Measurements from ENCODE around the gene MYO5A. TPM values are rescaled to one million over a fixed set of nuclear protein-coding genes. Genes with fewer than 3 reads are reported as not detected.

Gene MYO5A
- total and polyA plus RNA-seq, 2 donors (not counting 3 experiments of a cell fraction or from before 2014, with no cell fraction given), result 31.9 to 91.9 TPM

- Histone ChIP-seq H3K79me2 (ENCODE audit: control insufficient read depth, insufficient read depth, low read length) (peaks cover 67% of the 10 kb centered on the region), H3K27me3 (ENCODE audit: control insufficient read depth in 2 of 2, insufficient read depth in 2 of 2, low read length in 2 of 2) (no peaks in the 10 kb centered on the region), H3K36me3 (ENCODE audit: control insufficient read depth in 2 of 2, extremely low read depth in 1 of 2, insufficient read depth in 2 of 2, low read length in 2 of 2) (no peaks in the 10 kb centered on the region), H3K9ac (replicated peaks; ENCODE audit: extremely low read depth, insufficient read depth, low read length) (no peak overlapping the region), H4K20me1 (replicated peaks; ENCODE audit: control insufficient read depth, extremely low read depth, insufficient read depth, low read length) (no peaks in the 10 kb centered on the region), H3K4me2 (ENCODE audit: insufficient read depth, low read length) (no peak overlapping the region), H3K4me1 (ENCODE audit: control insufficient read depth, extremely low read depth, insufficient read depth, low read length) (peaks cover 55% of the 10 kb centered on the region), H3K27ac (ENCODE audit: insufficient read depth, low read depth, low read length) (no peak overlapping the region), H2AFZ (ENCODE audit: low read depth, low read length) (no peak overlapping the region), H3K9me1 (replicated peaks; ENCODE audit: control insufficient read depth, extremely low read depth, insufficient read depth, low read length) (no peaks in the 10 kb centered on the region), H3K4me3 (replicated peaks in 1 of 3; ENCODE audit: insufficient read depth in 1 of 3, low read depth in 1 of 3, low read length in 3 of 3) (no peak overlapping the region), H3K9me3 (replicated peaks; ENCODE audit: control insufficient read depth, insufficient read depth, low read length) (no peaks in the 10 kb centered on the region)
- FAIRE-seq, result no peak
- ChIA-PET CTCF (interaction anchor here (1.2 kb wide), 1 partner anchor 150 kb away, joined by 5 read pairs; no protein-coding TSS in a partner anchor), POLR2A (no interaction called here)
- TF ChIP-seq EZH2 (IDR thresholded peaks at IDR 0.05; ENCODE audit: borderline replicate concordance, low read depth, low read length, severe bottlenecking), result no peak
- TF ChIP-seq FOS (IDR thresholded peaks at IDR 0.05; ENCODE audit: borderline replicate concordance, insufficient read depth, low read length), result no peak
- TF ChIP-seq GATA2 (IDR thresholded peaks at IDR 0.05; ENCODE audit: insufficient read depth, insufficient read length, low read depth, low read length), result no peak
- TF ChIP-seq POLR2AphosphoS5 (IDR thresholded peaks at IDR 0.05; ENCODE audit: insufficient read depth, low read depth, low read length), result no peak
- no peak for TF ChIP-seq JUN (IDR thresholded peaks at IDR 0.05; ENCODE audit: borderline replicate concordance, insufficient read depth, insufficient read length, low read depth)
- TF ChIP-seq MYC (IDR thresholded peaks at IDR 0.05; ENCODE audit: low read depth, low read length), result no peak
- no peak for TF ChIP-seq POLR2A (IDR thresholded peaks at IDR 0.05; ENCODE audit: low read depth, low read length)
- no peak for DNase-seq (ENCODE audit: low read depth, low spot score)
- intact Hi-C loops (cut with micrococcal nuclease), result no loop called here
- dilution Hi-C loops (cut with MboI; ENCODE audit: extremely low pct_ligation_motif_present, low sequenced_read_pairs), result no loop called here
- no TSS peak for BruUV-seq (replicated peaks)
Observed at GRCh38 chr15:52480990-52481389, 47.7 kb downstream of the MYO5A start.

- FAIRE-seq (no peak), DNase-seq (ENCODE audit: low read depth, low spot score) (no peak)
- peaks cover 76% of the 10 kb centered on the region for H3K79me2 ChIP-seq (ENCODE audit: control insufficient read depth, insufficient read depth, low read length)
- no TSS peak for BruUV-seq (replicated peaks)
- no peak overlapping the region for H3K27ac ChIP-seq (ENCODE audit: insufficient read depth, low read depth, low read length)
- dilution Hi-C loops (cut with MboI; ENCODE audit: extremely low pct_ligation_motif_present, low sequenced_read_pairs), result no loop called here
- no peak overlapping the region for H2AFZ ChIP-seq (ENCODE audit: low read depth, low read length)
- H3K9ac ChIP-seq (replicated peaks; ENCODE audit: extremely low read depth, insufficient read depth, low read length), result no peak overlapping the region
- no peaks in the 10 kb centered on the region for H3K36me3 ChIP-seq (ENCODE audit: control insufficient read depth in 2 of 2, extremely low read depth in 1 of 2, insufficient read depth in 2 of 2, low read length in 2 of 2)
- H3K4me3 ChIP-seq (replicated peaks in 1 of 3; ENCODE audit: insufficient read depth in 1 of 3, low read depth in 1 of 3, low read length in 3 of 3), result no peak overlapping the region
- H3K9me1 ChIP-seq (replicated peaks; ENCODE audit: control insufficient read depth, extremely low read depth, insufficient read depth, low read length), result no peaks in the 10 kb centered on the region
- intact Hi-C loops (cut with micrococcal nuclease), result loop anchor here (10.0 kb wide), 1 partner anchor 268 kb away; no protein-coding TSS in a partner anchor
- POLR2A ChIA-PET, result no interaction called here
- H3K9me3 ChIP-seq (replicated peaks; ENCODE audit: control insufficient read depth, insufficient read depth, low read length), result no peaks in the 10 kb centered on the region
- no peaks in the 10 kb centered on the region for H3K27me3 ChIP-seq (ENCODE audit: control insufficient read depth in 2 of 2, insufficient read depth in 2 of 2, low read length in 2 of 2)
- H3K4me2 ChIP-seq (ENCODE audit: insufficient read depth, low read length), result no peak overlapping the region
- TF ChIP-seq EZH2 (IDR thresholded peaks at IDR 0.05; ENCODE audit: borderline replicate concordance, low read depth, low read length, severe bottlenecking) (no peak), FOS (IDR thresholded peaks at IDR 0.05; ENCODE audit: borderline replicate concordance, insufficient read depth, low read length) (no peak), GATA2 (IDR thresholded peaks at IDR 0.05; ENCODE audit: insufficient read depth, insufficient read length, low read depth, low read length) (no peak), POLR2AphosphoS5 (IDR thresholded peaks at IDR 0.05; ENCODE audit: insufficient read depth, low read depth, low read length) (no peak), MYC (IDR thresholded peaks at IDR 0.05; ENCODE audit: low read depth, low read length) (no peak), JUN (IDR thresholded peaks at IDR 0.05; ENCODE audit: borderline replicate concordance, insufficient read depth, insufficient read length, low read depth) (no peak)
- CTCF ChIA-PET, result interaction anchor here (0.9 to 1.3 kb wide), 6 partner anchors 8 to 34 kb away, joined by 3 to 5 read pairs (median 3); no protein-coding TSS in a partner anchor
- H3K4me1 ChIP-seq (ENCODE audit: control insufficient read depth, extremely low read depth, insufficient read depth, low read length), result peaks cover 26% of the 10 kb centered on the region
- no peaks in the 10 kb centered on the region for H4K20me1 ChIP-seq (replicated peaks; ENCODE audit: control insufficient read depth, extremely low read depth, insufficient read depth, low read length)
Observed at GRCh38 chr15:52466716-52467115, 62.0 kb downstream of the MYO5A start.

Measured in endothelial cell of umbilical vein (primary cell).